Stimulated activated CD8-positive, alpha-beta memory T cell treated with anti-CD3 and anti-CD28 coated beads, Interleukin-2, amount 100 ng/mL, for 48 hours (primary cell): ENCODE results near the gene GPR137.

Experiments used
- DNase-seq, 2 donors: peaks; one replicate each; pipeline ENCODE4 v3.0.0-alpha.2; 2020; ENCODE audit warnings: low read depth in 2 of 2

Gene GPR137

DNA sequence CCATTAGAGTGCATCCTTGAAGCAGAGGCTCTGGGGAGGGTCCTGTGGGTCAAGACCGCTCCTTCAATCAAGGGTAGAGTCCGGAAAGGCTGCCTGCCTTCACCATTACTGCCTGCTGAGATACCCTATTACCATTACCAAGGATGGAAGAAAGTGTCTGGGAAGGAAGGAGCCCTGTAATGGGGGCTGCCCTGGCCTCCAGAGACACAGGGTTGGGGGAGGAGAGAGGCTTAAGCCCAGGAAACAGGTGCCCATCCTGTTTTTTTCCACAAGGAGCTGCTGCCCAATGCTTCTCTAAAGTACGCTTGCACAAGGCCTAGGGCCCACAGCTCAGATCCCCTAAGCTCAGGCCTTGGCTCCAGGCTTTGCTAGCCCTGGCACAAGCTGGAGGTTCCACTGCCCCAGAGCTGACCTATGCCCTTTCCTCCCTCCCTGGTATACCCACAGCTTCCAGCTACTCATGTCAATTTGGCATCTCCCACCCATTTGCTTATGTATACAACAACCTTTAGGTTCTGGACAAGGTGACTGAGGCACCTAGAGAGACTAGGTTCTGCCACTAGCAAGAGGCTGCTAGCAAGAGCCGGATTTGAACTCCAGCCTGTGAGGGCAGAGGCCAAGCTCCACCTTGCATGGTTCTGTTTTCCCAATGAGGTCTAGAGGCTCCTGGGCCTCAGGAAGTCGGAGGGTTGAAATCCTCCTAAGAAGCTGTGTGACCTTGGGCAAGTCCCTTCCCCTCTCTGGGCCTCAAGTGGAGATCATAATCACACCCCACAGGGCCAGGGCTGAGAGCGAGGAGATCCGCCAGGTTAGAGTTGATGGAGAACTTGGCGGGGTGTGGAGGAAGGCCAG lies 35.9 kb upstream of the GPR137 start:
- no peak for DNase-seq

- DNase-seq: no peak
Measured at GRCh38 chr11:64250415-64251015, 35.1 kb upstream of the GPR137 start.

- peak in 1 of 2 donors; percentile 59 for DNase-seq
Measured at GRCh38 chr11:64251016-64251752, 34.5 kb upstream of the GPR137 start, which contains the start of gene PLCB3. TSS of gene PLCB3 (plus strand) at chr11:64251530. CDS start at chr11:64251650, 120 bp downstream.

- no peak for DNase-seq
Measured at GRCh38 chr11:64251753-64252002, 34.0 kb upstream of the GPR137 start.

DNA sequence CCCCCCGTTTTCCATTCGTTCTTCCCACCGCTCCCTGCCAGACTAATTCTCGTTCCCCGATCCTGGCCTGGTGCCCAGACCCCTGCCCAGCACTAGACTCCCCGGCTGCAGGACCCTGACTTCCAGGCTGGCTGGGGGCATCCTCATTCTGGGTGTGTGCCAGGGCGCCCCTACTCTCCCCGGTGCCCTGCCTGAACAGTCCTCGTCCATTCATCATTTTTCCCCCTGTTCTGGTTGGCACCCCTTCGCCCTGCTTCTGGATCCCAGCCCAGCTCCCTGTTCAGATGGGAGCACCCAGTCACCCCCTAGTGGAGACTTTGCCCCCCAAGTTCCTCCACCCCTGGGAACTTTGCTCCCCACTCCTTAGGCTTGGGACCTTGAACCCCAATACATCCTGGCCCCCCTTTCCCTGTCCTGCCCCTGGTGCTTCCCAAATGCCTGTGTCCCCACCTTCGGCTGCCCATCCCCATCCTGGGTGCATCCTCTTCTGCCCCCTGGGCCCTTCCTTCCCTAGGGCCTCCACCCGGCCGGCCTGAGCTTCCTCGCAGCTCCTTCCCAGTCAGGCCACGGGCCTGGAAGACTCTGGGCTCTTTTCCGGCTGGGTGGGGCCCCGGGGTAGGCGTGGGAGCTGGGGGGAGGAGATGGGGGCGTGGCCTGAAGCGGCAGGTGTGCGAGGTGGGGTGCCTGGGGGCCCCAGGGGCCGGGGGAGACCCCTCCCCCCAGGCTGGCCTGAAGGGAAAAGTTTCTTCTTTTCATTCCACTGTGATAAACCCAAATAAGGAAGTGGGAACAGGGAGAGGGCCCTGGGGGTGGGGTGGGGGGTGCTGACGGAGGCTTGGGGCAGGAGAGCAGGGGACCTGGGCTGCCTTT lies 33.4 kb upstream of the GPR137 start:
- no peak for DNase-seq

GRCh38 chr11:64253043-64253442 lies 32.6 kb upstream of the GPR137 start:
- DNase-seq: no peak

GRCh38 chr11:64253481-64253880 lies 32.2 kb upstream of the GPR137 start:
- DNase-seq: no peak

DNA sequence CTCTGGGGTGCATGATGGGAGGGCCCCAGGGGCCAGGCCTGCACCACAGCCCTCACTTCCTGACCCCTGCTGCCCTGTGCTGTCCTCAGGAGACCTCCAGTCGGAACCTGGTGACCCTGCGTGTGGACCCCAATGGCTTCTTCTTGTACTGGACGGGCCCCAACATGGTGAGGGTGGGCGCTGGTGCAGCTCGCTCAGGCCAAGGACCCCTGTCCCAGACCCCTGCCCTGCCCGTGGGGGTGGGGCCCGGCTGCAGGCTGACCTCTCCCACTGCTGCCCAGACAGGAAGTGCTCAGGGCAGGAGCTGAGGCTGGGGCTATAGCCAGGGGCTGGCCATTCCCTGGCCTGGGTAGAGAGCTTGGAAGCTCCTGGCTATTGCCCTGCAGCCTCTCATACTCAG lies 31.3 kb upstream of the GPR137 start:
- no peak for DNase-seq

GRCh38 chr11:64255135-64256128 lies 30.2 kb upstream of the GPR137 start:
- no peak for DNase-seq

DNA sequence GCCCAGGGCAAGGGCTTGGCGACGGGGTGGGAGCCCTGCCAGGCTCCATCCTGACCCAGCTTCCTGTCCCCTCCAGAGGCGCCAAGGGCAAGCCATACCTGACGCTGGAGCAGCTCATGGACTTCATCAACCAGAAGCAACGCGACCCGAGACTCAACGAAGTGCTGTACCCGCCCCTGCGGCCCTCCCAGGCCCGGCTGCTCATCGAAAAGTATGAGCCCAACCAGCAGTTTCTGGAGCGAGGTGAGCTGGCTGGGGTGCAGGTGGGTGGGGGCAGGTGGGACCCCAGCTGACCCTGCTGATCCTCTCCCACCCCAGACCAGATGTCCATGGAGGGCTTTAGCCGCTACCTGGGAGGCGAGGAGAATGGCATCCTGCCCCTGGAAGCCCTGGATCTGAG lies 29.3 kb upstream of the GPR137 start:
- DNase-seq: no peak

DNA sequence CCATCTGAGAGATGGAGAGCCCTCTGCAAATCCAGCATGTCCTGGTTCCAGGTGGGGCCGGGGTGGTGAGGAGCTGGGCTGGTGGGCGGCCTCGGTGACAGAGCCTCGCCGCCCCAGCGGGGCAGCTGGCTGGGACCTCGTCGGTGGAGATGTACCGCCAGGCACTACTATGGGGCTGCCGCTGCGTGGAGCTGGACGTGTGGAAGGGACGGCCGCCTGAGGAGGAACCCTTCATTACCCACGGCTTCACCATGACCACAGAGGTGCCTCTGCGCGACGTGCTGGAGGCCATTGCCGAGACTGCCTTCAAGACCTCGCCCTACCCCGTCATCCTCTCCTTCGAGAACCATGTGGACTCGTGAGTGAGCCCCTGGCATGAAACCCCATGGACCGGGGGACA lies 27.3 kb upstream of the GPR137 start:
- DNase-seq: no peak

GRCh38 chr11:64258946-64259532 lies 26.6 kb upstream of the GPR137 start:
- DNase-seq: no peak

- no peak for DNase-seq
Measured at GRCh38 chr11:64259533-64260067, 26.0 kb upstream of the GPR137 start.

DNA sequence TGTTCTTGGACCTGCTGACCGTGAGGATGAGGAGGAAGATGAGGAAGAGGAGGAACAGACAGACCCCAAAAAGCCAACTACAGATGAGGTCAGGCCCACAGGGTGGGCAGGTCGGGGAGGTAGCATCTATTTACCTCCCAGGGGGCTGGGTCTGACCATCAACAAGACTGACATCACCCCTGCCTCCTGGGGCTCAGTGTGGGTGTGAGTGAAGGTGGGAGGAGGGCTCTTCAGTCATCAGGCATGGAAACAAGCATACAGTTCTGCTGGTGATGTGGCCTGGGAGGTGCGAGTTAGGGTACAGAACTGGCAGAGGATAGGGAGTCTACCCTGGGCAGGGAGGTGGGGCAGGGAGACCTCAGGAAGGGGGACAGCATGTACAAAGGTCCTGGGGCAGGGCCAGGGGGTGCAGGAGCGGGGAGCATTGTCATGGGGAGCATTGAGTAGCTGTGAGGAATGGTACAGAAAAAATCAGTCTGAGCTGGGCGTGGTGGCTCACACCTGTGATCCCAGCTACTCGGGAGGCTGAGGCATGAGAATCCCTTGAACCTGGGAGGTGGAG lies 25.4 kb upstream of the GPR137 start:
- DNase-seq: no peak

- no peak for DNase-seq
Measured at GRCh38 chr11:64261556-64262080, 24.0 kb upstream of the GPR137 start.

DNA sequence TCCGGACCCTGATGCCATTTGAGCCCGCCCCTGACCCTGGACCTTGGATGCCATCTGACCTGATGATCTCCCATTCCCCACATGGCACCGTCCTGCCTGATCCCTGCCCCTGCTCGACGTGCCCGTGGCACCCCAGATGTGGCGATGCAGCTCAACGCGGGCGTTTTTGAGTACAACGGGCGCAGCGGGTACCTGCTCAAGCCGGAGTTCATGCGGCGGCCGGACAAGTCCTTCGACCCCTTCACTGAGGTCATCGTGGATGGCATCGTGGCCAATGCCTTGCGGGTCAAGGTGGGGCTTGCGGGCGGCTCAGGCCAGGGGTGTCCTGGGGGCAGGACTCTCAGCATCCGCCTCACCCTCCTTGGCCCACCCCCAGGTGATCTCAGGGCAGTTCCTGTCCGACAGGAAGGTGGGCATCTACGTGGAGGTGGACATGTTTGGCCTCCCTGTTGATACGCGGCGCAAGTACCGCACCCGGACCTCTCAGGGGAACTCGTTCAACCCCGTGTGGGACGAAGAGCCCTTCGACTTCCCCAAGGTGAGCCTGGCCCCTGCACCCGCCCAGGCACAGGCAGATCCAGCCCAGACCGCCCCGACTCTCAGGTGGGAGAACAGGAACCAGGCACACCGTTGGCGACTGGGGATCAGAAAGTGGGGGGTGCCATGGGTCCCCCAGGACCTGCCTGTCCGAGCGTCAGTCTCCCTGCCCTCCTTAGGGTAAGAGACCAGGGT lies 23.2 kb upstream of the GPR137 start:
- DNase-seq: no peak

DNA sequence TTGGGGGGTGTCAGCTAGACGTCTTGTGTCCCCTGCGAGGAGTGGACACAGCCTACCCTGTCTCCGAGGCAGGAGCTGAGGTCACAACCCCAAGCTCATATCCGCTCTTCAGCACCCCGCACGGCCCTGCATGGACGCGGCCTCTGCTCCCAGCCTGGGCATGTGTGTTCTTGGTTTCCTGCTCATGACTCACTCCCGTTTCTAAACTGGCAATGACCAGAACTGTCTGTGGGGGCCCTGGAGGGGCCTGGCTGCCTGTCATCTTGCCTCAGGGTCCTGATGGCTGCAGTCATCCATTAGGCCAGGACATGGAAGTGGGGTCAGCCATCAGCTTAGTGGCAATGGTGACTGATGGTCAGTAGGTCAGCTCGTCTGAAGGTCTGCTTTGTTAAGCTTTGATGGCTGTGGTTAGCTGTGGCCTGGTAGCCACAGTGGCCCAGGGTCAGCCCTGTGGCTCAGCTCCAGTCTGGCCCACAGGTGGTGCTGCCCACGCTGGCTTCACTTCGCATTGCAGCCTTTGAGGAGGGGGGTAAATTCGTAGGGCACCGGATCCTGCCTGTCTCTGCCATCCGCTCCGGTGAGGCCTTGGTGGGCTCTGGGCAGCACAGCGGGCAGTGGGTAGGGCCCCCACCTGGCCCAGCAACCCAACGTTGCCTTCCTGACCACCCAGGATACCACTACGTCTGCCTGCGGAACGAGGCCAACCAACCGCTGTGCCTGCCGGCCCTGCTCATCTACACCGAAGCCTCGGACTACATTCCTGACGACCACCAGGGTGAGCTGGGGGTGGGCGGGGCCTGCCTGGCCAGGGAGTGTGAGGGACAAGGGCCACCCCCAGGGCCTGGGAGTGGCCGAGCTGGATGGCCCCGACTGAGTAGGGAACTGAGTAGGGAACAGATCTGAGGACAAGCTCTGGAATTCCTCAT lies 22.4 kb upstream of the GPR137 start:
- DNase-seq: no peak

GRCh38 chr11:64263947-64264317 lies 21.7 kb upstream of the GPR137 start:
- no peak for DNase-seq
